ENCODE measurements around the gene MIPOL1. TPM values are rescaled to one million over a fixed set of nuclear protein-coding genes. Genes with fewer than 3 reads are reported as not detected.

The MIPOL1 gene
- total and polyA plus RNA-seq, 9 of the 15 experiments (the other 6 are each of a cell fraction or from before 2014, with no cell fraction given): 6.7 to 21.9 (median 12.4) TPM

GRCh38 chr14:37571391-37571790, 373.7 kb downstream of the MIPOL1 start (continued):
- no peak for TF ChIP-seq STAT5B (CRISPR knock-in tag; IDR thresholded peaks at IDR 0.05)
- TF ChIP-seq ZKSCAN1 (IDR thresholded peaks at IDR 0.05; ENCODE audit: low read depth, low read length): no peak
- no peak for TF ChIP-seq ZNF551 (CRISPR knock-in tag; IDR thresholded peaks at IDR 0.05)
- TF ChIP-seq ZC3H11A (IDR thresholded peaks at IDR 0.05; ENCODE audit: low read depth, low read length): no peak
- no peak for TF ChIP-seq CHAMP1 (IDR thresholded peaks at IDR 0.05)
- no peak for TF ChIP-seq ZNF717 (CRISPR knock-in tag; IDR thresholded peaks at IDR 0.05)
- no peak for TF ChIP-seq ILK (tag; IDR thresholded peaks at IDR 0.05; ENCODE audit: borderline replicate concordance, low read depth)
- TF ChIP-seq ZNF140 (CRISPR knock-in tag; IDR thresholded peaks at IDR 0.05): no peak
- no peak for TF ChIP-seq ZMIZ1 (IDR thresholded peaks at IDR 0.05; ENCODE audit: low read depth in 2 of 2, low read length in 2 of 2)

Data from K562 (cell line).